Posterior cingulate gyrus (tissue), 11 donors: ENCODE results near the gene JUND.
A peak's percentile ranks its signal among the peaks of the same experiment; 100 is the strongest.

ENCODE experiments used
- DNase-seq, 10 donors: peaks; one replicate each; pipeline versions ENCODE4 v3.0.0 to v3.0.0-alpha.2; 2020 to 2021; ENCODE audit warnings: mixed read lengths in 3 of 10
- intact Hi-C: fragments of 100-400 bp; cut with DNase I; formaldehyde crosslinking; loops from one replicate; pipeline ENCODE4 v1.15.1; 2023

JUND gene

GRCh38 chr19:18309525-18310064 lies 28.2 kb upstream of the JUND start:
- peak in 1 of 10 donors; percentile 82 for DNase-seq
- intact Hi-C loops: no loop called here

- no peak for DNase-seq
- intact Hi-C loops: no loop called here
These were observed 27.5 kb upstream of the JUND start for GRCh38 chr19:18308948-18309325.

GRCh38 chr19:18308051-18308947 lies 26.9 kb upstream of the JUND start:
- intact Hi-C loops: no loop called here

GRCh38 chr19:18307271-18307681 lies 25.9 kb upstream of the JUND start:
- intact Hi-C loops: no loop called here
- peak in 2 of 10 donors; percentile 71 to 84 for DNase-seq

More at GRCh38 chr19:18308051-18308947, 26.9 kb upstream of the JUND start:
- peak in 1 of 10 donors; percentile 78 for DNase-seq

- intact Hi-C loops: no loop called here
- peak in 7 of 10 donors; percentile 42 to 93 (median 61) for DNase-seq
These were observed 25.5 kb upstream of the JUND start for GRCh38 chr19:18306888-18307260.

- intact Hi-C loops: no loop called here
- peak in 2 of 10 donors; percentile 72 to 81 for DNase-seq
These were observed 24.9 kb upstream of the JUND start for GRCh38 chr19:18306209-18306887.

DNA sequence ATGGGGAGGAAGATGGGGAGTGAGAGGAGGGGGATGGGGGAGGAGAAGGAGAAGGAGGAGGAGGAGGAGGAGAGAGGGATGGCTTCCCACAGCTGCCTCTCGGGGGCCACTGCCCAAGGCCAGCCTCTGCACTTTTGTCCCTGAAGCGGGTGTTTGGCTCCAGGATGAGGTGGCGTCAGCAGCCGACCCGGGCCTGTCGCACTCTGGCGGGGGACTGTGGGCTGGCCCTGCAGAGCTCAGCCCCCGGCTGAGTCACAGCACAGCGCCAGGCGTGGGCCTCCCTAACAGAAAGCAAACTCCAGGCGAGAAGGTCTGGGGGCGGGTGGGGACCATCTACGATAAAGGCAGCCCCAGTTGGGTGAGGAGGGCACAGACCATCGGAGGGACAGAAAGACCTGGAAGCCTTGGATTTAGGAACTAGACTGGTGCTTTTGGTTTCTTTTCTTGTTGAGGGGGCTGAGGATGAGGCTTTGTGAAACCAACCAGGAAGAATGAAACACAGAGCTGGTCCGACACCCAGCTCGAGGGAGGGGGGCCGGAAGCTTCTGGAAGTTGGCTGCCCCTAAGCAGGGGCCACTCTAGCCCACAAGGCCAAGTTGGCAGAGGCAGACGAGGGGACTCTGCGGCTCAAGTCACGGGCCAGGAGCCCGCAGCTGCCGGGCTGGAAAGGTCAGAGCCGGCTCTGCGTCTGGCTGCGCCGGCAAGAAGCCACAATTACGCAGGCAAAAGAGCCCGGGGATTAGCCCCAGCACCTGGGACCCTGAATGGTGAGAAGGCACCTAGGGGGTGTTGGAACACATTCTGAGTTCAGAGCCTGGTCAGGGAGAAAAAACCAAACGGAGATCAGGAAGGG lies 23.3 kb upstream of the JUND start:
- peak; percentile 62 to 98 (median 78) for DNase-seq
- intact Hi-C loops: no loop called here

- DNase-seq: peak in 2 of 10 donors; percentile 34 to 83
- intact Hi-C loops: no loop called here
These were observed 22.7 kb upstream of the JUND start for GRCh38 chr19:18304208-18304457.

GRCh38 chr19:18301718-18302111 lies 20.3 kb upstream of the JUND start:
- no peak for DNase-seq
- intact Hi-C loops: no loop called here

DNA sequence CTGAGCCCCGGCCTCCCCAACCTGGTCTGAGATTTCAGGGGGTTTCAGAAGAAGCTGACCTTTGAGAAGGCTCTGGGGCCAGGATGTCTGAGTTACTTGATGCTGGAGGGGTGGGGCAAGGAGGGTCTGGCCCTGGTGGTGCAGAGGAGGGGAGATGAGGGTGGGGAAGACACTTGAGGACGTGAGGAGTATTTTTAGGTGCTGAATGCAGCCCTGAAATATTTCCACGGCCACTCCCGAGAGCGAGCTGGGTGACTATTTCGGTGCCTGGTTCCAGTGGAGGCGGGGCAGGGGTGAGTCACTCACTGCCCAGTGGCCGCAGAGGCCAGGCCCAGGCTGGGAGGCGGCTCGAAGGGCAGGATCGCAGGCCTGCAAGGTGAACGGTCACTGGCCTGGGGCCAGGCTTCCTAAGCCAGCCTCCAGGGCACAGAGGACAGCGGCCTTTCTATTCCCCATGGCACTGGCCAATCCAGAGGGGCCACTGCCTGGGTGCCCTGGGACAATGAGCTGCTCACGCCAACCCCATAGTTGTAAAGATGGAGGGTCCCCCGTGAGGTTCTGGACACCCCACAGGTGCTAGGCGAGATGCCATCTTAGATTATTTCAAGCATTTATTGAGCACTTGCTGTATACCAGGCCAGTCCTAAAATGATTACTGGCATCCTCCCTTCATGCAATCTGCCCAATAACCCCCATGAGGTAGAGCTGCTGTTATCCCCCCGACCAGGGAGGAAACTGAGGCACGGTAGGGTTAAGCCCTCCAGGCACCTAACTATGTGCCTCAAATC lies 19.7 kb upstream of the JUND start:
- intact Hi-C loops: no loop called here
- DNase-seq: peak in 2 of 10 donors; percentile 69 to 76

GRCh38 chr19:18299654-18300053 lies 18.2 kb upstream of the JUND start:
- intact Hi-C loops: no loop called here
- no peak for DNase-seq

DNA sequence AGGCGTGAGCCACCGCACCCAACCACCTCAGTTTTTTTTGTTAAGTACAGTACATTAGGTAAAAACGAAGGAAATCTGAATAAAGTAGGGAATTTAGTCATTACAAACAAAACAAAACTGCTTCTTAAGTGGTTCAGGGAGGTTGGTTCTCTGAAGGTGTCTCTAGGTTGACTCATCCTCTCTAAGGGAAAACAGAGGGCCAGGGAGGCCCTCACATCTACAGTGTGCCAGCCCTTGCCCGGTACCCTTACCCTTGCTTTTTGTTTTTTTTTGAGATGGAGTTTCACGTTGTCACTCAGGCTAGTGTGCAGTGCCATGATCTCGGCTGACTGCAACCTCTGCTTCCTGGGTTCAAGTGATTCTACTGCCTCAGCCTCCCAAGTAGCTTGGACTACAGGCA lies 17.2 kb upstream of the JUND start:
- intact Hi-C loops: no loop called here
- DNase-seq: no peak

- intact Hi-C loops: no loop called here
- no peak for DNase-seq
These were observed 15.9 kb upstream of the JUND start for GRCh38 chr19:18297308-18297707.

DNA sequence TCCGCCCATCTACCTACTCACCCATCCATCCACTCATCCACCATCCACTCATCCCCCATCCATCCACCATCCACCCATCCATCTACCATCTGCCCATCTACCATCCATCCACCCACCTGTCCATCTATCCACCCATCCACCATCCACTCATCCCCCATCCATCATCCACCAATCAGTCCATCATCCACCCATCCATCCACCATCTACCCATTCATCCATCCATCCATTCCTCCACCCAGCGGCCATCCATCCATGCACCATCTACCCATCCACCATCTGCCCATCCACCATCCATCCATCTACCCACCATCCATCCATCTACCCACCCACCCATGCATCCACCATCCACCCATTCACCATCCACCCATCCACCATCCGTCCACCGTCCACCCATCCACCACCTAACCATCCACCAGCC lies 13.6 kb upstream of the JUND start:
- intact Hi-C loops: no loop called here
- no peak for DNase-seq

GRCh38 chr19:18294467-18294864 lies 13.0 kb upstream of the JUND start:
- peak in 9 of 10 donors; percentile 43 to 98 (median 86) for DNase-seq

DNA sequence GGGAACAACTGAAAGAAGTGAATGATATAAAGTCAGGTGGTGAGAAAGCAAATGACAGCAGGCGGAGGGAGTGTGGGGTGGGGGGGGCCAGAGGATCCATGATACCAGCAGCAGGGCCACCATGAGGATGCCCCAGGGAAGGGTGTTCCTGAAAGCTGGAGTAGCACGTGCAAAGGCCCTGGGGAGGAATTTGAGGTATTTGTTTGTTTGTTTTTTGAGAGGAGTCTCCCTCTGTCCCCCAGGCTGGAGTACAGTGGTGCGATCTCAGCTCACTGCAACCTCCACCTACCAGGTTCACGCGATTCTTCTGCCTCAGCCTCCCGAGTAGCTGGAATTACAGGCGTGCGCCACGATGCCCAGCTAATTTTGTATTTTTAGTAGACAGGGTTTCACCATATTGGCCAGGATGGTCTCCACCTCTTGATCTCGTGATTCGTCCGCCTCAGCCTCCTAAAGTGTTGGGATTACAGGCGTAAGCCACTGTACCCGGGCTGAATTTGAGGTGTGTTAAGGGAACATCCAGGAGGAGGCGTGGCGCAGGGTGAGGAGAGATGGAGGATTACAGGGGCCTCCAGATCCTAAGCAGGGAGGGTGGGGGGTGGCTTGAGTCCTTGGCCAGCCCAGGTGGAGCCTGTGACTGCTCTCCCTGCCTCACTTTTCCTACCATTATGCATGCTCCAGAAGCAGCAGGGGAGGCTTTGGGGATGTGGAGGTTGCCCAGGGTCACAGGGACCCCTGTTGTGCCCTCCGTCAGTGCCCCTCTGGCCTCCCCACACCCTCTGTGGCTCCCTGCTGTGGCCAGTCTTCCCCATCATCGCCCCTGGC lies 12.4 kb upstream of the JUND start:
- DNase-seq: peak in 1 of 10 donors; percentile 17
- intact Hi-C loops: no loop called here

More at GRCh38 chr19:18294467-18294864, 13.0 kb upstream of the JUND start:
- intact Hi-C loops: no loop called here

- peak; percentile 49 to 94 (median 76) for DNase-seq
- intact Hi-C loops: no loop called here
These were observed 11.6 kb upstream of the JUND start for GRCh38 chr19:18292810-18293641.

DNA sequence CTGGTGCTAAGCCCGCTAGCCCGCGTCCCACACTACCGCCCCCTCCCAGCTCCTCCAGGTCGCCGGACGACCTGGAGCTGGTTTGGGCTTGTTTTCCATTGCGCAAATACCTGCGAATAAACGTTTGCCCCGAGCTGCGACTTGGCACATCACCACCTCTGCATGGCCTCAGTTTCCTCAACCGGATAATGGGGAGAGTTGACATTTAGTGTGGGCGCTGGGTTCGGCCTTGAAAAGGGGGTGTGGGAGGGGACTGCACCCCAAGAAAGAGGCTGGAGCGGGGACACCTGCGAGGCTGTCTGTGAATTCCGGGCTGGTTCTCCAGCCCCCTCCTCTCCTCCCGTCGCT lies 11.0 kb upstream of the JUND start:
- DNase-seq: no peak
- intact Hi-C loops: no loop called here
